ENCODE results near the gene FER. TPM values are rescaled to one million over a fixed set of nuclear protein-coding genes. Genes with fewer than 3 reads are reported as not detected.

The FER gene
- total RNA-seq, 1 donor = 36.6 TPM

- TF ChIP-seq CTCF (IDR thresholded peaks at IDR 0.05; ENCODE audit: extremely low read depth, low read depth, low read length) = no peak
- Histone ChIP-seq H3K79me2 (ENCODE audit: insufficient read depth, low read length) (no peaks in the 10 kb centered on the region), H3K27ac (ENCODE audit: low read depth, low read length) (no peak overlapping the region), H3K36me3 (ENCODE audit: insufficient read depth, low read length) (no peaks in the 10 kb centered on the region), H3K9me3 (ENCODE audit: low read depth, low read length) (no peaks in the 10 kb centered on the region), H3K4me2 (ENCODE audit: insufficient read depth, low read length) (no peak overlapping the region), H3K27me3 (ENCODE audit: insufficient read depth, low read length) (no peaks in the 10 kb centered on the region), H4K20me1 (ENCODE audit: insufficient read depth, low read length) (no peaks in the 10 kb centered on the region), H3K4me1 (ENCODE audit: insufficient read depth, low read length) (no peaks in the 10 kb centered on the region), H2AFZ (ENCODE audit: low read length) (no peak overlapping the region), H3K4me3 (ENCODE audit: insufficient read depth, low read length) (no peak overlapping the region)
- DNase-seq (ENCODE audit: insufficient read length, low spot score, missing footprints) = no peak
Observed at GRCh38 chr5:109121225-109121624, 373.5 kb downstream of the FER start.

GRCh38 chr5:109125755-109126429 is 378.2 kb downstream of the FER start:
- Histone ChIP-seq H3K27ac (ENCODE audit: low read depth, low read length) (no peak overlapping the region), H3K4me3 (ENCODE audit: insufficient read depth, low read length) (no peak overlapping the region), H3K4me2 (ENCODE audit: insufficient read depth, low read length) (no peak overlapping the region), H4K20me1 (ENCODE audit: insufficient read depth, low read length) (no peaks in the 10 kb centered on the region), H2AFZ (ENCODE audit: low read length) (no peak overlapping the region), H3K79me2 (ENCODE audit: insufficient read depth, low read length) (no peaks in the 10 kb centered on the region), H3K27me3 (ENCODE audit: insufficient read depth, low read length) (no peaks in the 10 kb centered on the region), H3K36me3 (ENCODE audit: insufficient read depth, low read length) (no peaks in the 10 kb centered on the region), H3K9me3 (ENCODE audit: low read depth, low read length) (no peaks in the 10 kb centered on the region), H3K4me1 (ENCODE audit: insufficient read depth, low read length) (no peaks in the 10 kb centered on the region)
- no peak for TF ChIP-seq CTCF (IDR thresholded peaks at IDR 0.05; ENCODE audit: extremely low read depth, low read depth, low read length)
- DNase-seq (ENCODE audit: insufficient read length, low spot score, missing footprints) = no peak

- Histone ChIP-seq H3K4me1 (ENCODE audit: insufficient read depth, low read length) (no peaks in the 10 kb centered on the region), H4K20me1 (ENCODE audit: insufficient read depth, low read length) (no peaks in the 10 kb centered on the region), H3K4me3 (ENCODE audit: insufficient read depth, low read length) (no peak overlapping the region), H3K27ac (ENCODE audit: low read depth, low read length) (no peak overlapping the region), H3K4me2 (ENCODE audit: insufficient read depth, low read length) (no peak overlapping the region), H2AFZ (ENCODE audit: low read length) (no peak overlapping the region), H3K9me3 (ENCODE audit: low read depth, low read length) (no peaks in the 10 kb centered on the region), H3K36me3 (ENCODE audit: insufficient read depth, low read length) (no peaks in the 10 kb centered on the region), H3K79me2 (ENCODE audit: insufficient read depth, low read length) (no peaks in the 10 kb centered on the region), H3K27me3 (ENCODE audit: insufficient read depth, low read length) (no peaks in the 10 kb centered on the region)
- TF ChIP-seq CTCF (IDR thresholded peaks at IDR 0.05; ENCODE audit: extremely low read depth, low read depth, low read length) = no peak
- DNase-seq (ENCODE audit: insufficient read length, low spot score, missing footprints) = no peak
Observed at GRCh38 chr5:109126481-109126880, 378.8 kb downstream of the FER start.

GRCh38 chr5:109136906-109137305 is 389.2 kb downstream of the FER start:
- H3K27ac ChIP-seq (ENCODE audit: low read depth, low read length) = no peak overlapping the region
- no peak overlapping the region for H3K4me2 ChIP-seq (ENCODE audit: insufficient read depth, low read length)
- H3K4me1 ChIP-seq (ENCODE audit: insufficient read depth, low read length) = no peaks in the 10 kb centered on the region

More at GRCh38 chr5:109136906-109137305, 389.2 kb downstream of the FER start:
- no peak for TF ChIP-seq CTCF (IDR thresholded peaks at IDR 0.05; ENCODE audit: extremely low read depth, low read depth, low read length)
- Histone ChIP-seq H2AFZ (ENCODE audit: low read length) (no peak overlapping the region), H3K27me3 (ENCODE audit: insufficient read depth, low read length) (no peaks in the 10 kb centered on the region), H3K79me2 (ENCODE audit: insufficient read depth, low read length) (no peaks in the 10 kb centered on the region), H4K20me1 (ENCODE audit: insufficient read depth, low read length) (no peaks in the 10 kb centered on the region), H3K36me3 (ENCODE audit: insufficient read depth, low read length) (no peaks in the 10 kb centered on the region), H3K9me3 (ENCODE audit: low read depth, low read length) (no peaks in the 10 kb centered on the region), H3K4me3 (ENCODE audit: insufficient read depth, low read length) (no peak overlapping the region)
- no peak for DNase-seq (ENCODE audit: insufficient read length, low spot score, missing footprints)
